HUES6 (cell line): ENCODE measurements around the gene SERPINH1.

Experiments
- H3K27ac ChIP-seq: 2 replicates; pipeline ENCODE4 v1.7.0; 2013; ENCODE audit warnings: low read depth, mild to moderate bottlenecking, low read length, inconsistent platforms
- H3K27me3 ChIP-seq: 2 replicates; pipeline ENCODE4 v1.6.1; 2013; ENCODE audit warnings: low read length; ENCODE audit not compliant: control insufficient read depth, insufficient read depth
- H3K36me3 ChIP-seq: 2 replicates; pipeline ENCODE4 v1.6.1; 2013; ENCODE audit warnings: low read length; ENCODE audit not compliant: control insufficient read depth, insufficient read depth
- H3K4me1 ChIP-seq: 2 replicates; pipeline ENCODE4 v1.6.1; 2013; ENCODE audit warnings: low read length; ENCODE audit not compliant: control insufficient read depth, insufficient read depth
- H3K4me3 ChIP-seq: 2 replicates; pipeline ENCODE4 v1.5.1; 2013; ENCODE audit warnings: low read depth, low read length
- H3K9ac ChIP-seq: one replicate; pipeline ENCODE4 v1.6.1; 2013; ENCODE audit warnings: mild to moderate bottlenecking, low read length
- H3K9me3 ChIP-seq: 2 replicates; pipeline ENCODE4 v1.6.1; 2013; ENCODE audit warnings: low read depth, low read length; ENCODE audit not compliant: control insufficient read depth, insufficient read depth

Gene SERPINH1

GRCh38 chr11:75566763-75567279, 4.8 kb downstream of the SERPINH1 start:
- Histone ChIP-seq H3K36me3 (peaks cover 71% of the 10 kb centered on the region), H3K4me1 (peaks cover 29% of the 10 kb centered on the region), H3K9me3 (no peaks in the 10 kb centered on the region), H3K27ac (no peak overlapping the region), H3K4me3 (no peak overlapping the region), H3K27me3 (no peaks in the 10 kb centered on the region), H3K9ac (no peak overlapping the region)

GRCh38 chr11:75567971-75568370, 5.9 kb downstream of the SERPINH1 start:
- H3K36me3 ChIP-seq: peaks cover 82% of the 10 kb centered on the region
- H3K27ac ChIP-seq: no peak overlapping the region
- H3K9ac ChIP-seq: no peak overlapping the region
- no peaks in the 10 kb centered on the region for H3K27me3 ChIP-seq
- no peaks in the 10 kb centered on the region for H3K9me3 ChIP-seq
- no peak overlapping the region for H3K4me3 ChIP-seq
- H3K4me1 ChIP-seq: peaks cover 29% of the 10 kb centered on the region

- no peaks in the 10 kb centered on the region for H3K27me3 ChIP-seq
- H3K27ac ChIP-seq: no peak overlapping the region
- no peak overlapping the region for H3K9ac ChIP-seq
- no peak overlapping the region for H3K4me3 ChIP-seq
- H3K4me1 ChIP-seq: peaks cover 26% of the 10 kb centered on the region
- no peaks in the 10 kb centered on the region for H3K9me3 ChIP-seq
- peaks cover 89% of the 10 kb centered on the region for H3K36me3 ChIP-seq
These were observed 6.7 kb downstream of the SERPINH1 start for GRCh38 chr11:75568616-75569219.

GRCh38 chr11:75570559-75571139, 8.6 kb downstream of the SERPINH1 start:
- no peaks in the 10 kb centered on the region for H3K27me3 ChIP-seq
- H3K4me1 ChIP-seq: peaks cover 8% of the 10 kb centered on the region
- H3K9ac ChIP-seq: no peak overlapping the region
- no peaks in the 10 kb centered on the region for H3K9me3 ChIP-seq
- H3K4me3 ChIP-seq: no peak overlapping the region
- no peak overlapping the region for H3K27ac ChIP-seq
- peaks cover 83% of the 10 kb centered on the region for H3K36me3 ChIP-seq

GRCh38 chr11:75571625-75572024, 9.6 kb downstream of the SERPINH1 start:
- Histone ChIP-seq H3K9ac (no peak overlapping the region), H3K36me3 (peaks cover 73% of the 10 kb centered on the region), H3K9me3 (no peaks in the 10 kb centered on the region), H3K4me3 (no peak overlapping the region), H3K4me1 (no peaks in the 10 kb centered on the region; the same call in 1 of the 2 replicates), H3K27me3 (no peaks in the 10 kb centered on the region), H3K27ac (no peak overlapping the region)

- Histone ChIP-seq H3K4me1 (no peaks in the 10 kb centered on the region), H3K36me3 (peaks cover 62% of the 10 kb centered on the region)
These were observed 10.7 kb downstream of the SERPINH1 start for GRCh38 chr11:75572744-75573143.

GRCh38 chr11:75574698-75575602, 12.9 kb downstream of the SERPINH1 start:
- no peaks in the 10 kb centered on the region for H3K4me1 ChIP-seq
- peaks cover 41% of the 10 kb centered on the region for H3K36me3 ChIP-seq
- no peaks in the 10 kb centered on the region for H3K27me3 ChIP-seq
- H3K27ac ChIP-seq: no peak overlapping the region
- H3K9ac ChIP-seq: no peak overlapping the region
- no peak overlapping the region for H3K4me3 ChIP-seq
- no peaks in the 10 kb centered on the region for H3K9me3 ChIP-seq

More at GRCh38 chr11:75572744-75573143, 10.7 kb downstream of the SERPINH1 start:
- H3K27ac ChIP-seq: no peak overlapping the region
- no peak overlapping the region for H3K4me3 ChIP-seq
- no peaks in the 10 kb centered on the region for H3K9me3 ChIP-seq
- no peak overlapping the region for H3K9ac ChIP-seq
- H3K27me3 ChIP-seq: no peaks in the 10 kb centered on the region

GRCh38 chr11:75576017-75576416, 14.0 kb downstream of the SERPINH1 start:
- no peaks in the 10 kb centered on the region for H3K4me1 ChIP-seq
- no peaks in the 10 kb centered on the region for H3K27me3 ChIP-seq
- no peak overlapping the region for H3K9ac ChIP-seq
- no peak overlapping the region for H3K27ac ChIP-seq
- peaks cover 30% of the 10 kb centered on the region for H3K36me3 ChIP-seq
- H3K4me3 ChIP-seq: no peak overlapping the region
- no peaks in the 10 kb centered on the region for H3K9me3 ChIP-seq

GRCh38 chr11:75576499-75576918, 14.5 kb downstream of the SERPINH1 start:
- Histone ChIP-seq H3K36me3 (peaks cover 25% of the 10 kb centered on the region), H3K9me3 (no peaks in the 10 kb centered on the region), H3K4me3 (no peak overlapping the region), H3K27ac (no peak overlapping the region), H3K27me3 (no peaks in the 10 kb centered on the region), H3K4me1 (no peaks in the 10 kb centered on the region), H3K9ac (no peak overlapping the region)

GRCh38 chr11:75577207-75577606, 15.2 kb downstream of the SERPINH1 start:
- H3K36me3 ChIP-seq: peaks cover 18% of the 10 kb centered on the region
- no peaks in the 10 kb centered on the region for H3K4me1 ChIP-seq
- H3K27me3 ChIP-seq: no peaks in the 10 kb centered on the region
- no peaks in the 10 kb centered on the region for H3K9me3 ChIP-seq
- no peak overlapping the region for H3K27ac ChIP-seq
- H3K9ac ChIP-seq: no peak overlapping the region
- no peak overlapping the region for H3K4me3 ChIP-seq

GRCh38 chr11:75578977-75579376, 16.9 kb downstream of the SERPINH1 start:
- Histone ChIP-seq H3K27ac (no peak overlapping the region), H3K4me3 (no peak overlapping the region), H3K36me3 (peaks cover under 1% of the 10 kb centered on the region; the same call in 1 of the 2 replicates), H3K9me3 (no peaks in the 10 kb centered on the region), H3K4me1 (0 out of 2 replicates have a peak, but pooled peaks cover 6% of the 10 kb centered on the region), H3K27me3 (no peaks in the 10 kb centered on the region), H3K9ac (no peak overlapping the region)
